HepG2 (cell line): ENCODE data around the gene HYAL2. TPM values are rescaled to one million over a fixed set of nuclear protein-coding genes. Genes with fewer than 3 reads are reported as not detected.

Source experiments
- ATAC-seq: fragments of 200-7000 bp; cut with Tn5 transposase; 3 replicates; pipeline ENCODE4 v1.9.1; 2020; ENCODE audit warnings: mild to moderate bottlenecking, moderate library complexity
- BruUV-seq: library from RNA; stranded (reverse); fragments of 400-500 nt; replicated peaks from 2 replicates; lab custom pipeline; 2021; lab: Mats Ljungman, UMichigan
- CTCF ChIA-PET: fragments of 300-600 bp; formaldehyde crosslinking; extraction: SDS; loops from one replicate; lab custom pipeline; 2021; ENCODE audit warnings: low total read pairs, inconsistent platforms, low intra/inter-chr PET ratio; lab: Yijun Ruan, JAX
- POLR2A ChIA-PET: fragments of 350-600 bp; sonication (Branson Sonifier 250); formaldehyde crosslinking; loops from one replicate; lab custom pipeline; 2020; ENCODE audit warnings: antibody characterized with exemption, inconsistent platforms; lab: Yijun Ruan, JAX
- DNase-seq: peaks from one replicate; pipeline ENCODE4 v3.0.0-alpha.2; 2015; ENCODE audit warnings: low spot score
- FAIRE-seq: peaks from 3 replicates; lab custom pipeline; 2011; peaks lifted over from hg19 to GRCh38; lab: Jason Lieb, UNC
- H2AFZ ChIP-seq: one replicate; pipeline ENCODE4 v1.6.1; 2011; ENCODE audit warnings: low read length, inconsistent platforms
- H3K27ac ChIP-seq: fragments of 300-600 bp; 3 replicates; pipeline ENCODE4 v1.8.0; 2011; ENCODE audit warnings: mixed run types, mild to moderate bottlenecking, mixed read lengths, low read length, inconsistent platforms; ENCODE audit not compliant: insufficient read depth; ENCODE audit errors: extremely low read length
- H3K27me3 ChIP-seq, 2 experiments: fragments of 200-600 bp in 1 of 2; 2 replicates in 1 of 2; 3 replicates in 1 of 2; pipeline versions ENCODE4 v1.6.0 to v1.8.0; 2011; ENCODE audit warnings: low read length in 2 of 2, mild to moderate bottlenecking in 2 of 2, moderate library complexity in 2 of 2, inconsistent platforms in 1 of 2; ENCODE audit not compliant: insufficient read depth in 2 of 2, control insufficient read depth in 1 of 2
- H3K36me3 ChIP-seq, 2 experiments: fragments of 200-600 bp in 1 of 2; replicated peaks in 1 of 2; 2 replicates in 1 of 2; 3 replicates in 1 of 2; pipeline versions ENCODE4 v1.5.1 to v1.8.0; 2011; ENCODE audit warnings: low read length in 2 of 2, inconsistent platforms in 1 of 2; ENCODE audit not compliant: insufficient read depth in 2 of 2, control insufficient read depth in 1 of 2
- H3K4me1 ChIP-seq: 2 replicates; pipeline ENCODE4 v1.5.1; 2012; ENCODE audit warnings: low read length, inconsistent platforms; ENCODE audit not compliant: insufficient read depth
- H3K4me2 ChIP-seq: 2 replicates; pipeline ENCODE4 v1.6.0; 2011; ENCODE audit warnings: low read depth, low read length, inconsistent platforms
- H3K4me3 ChIP-seq, 3 experiments: fragments of 200-600 bp in 1 of 3; sonication (generic), shearing (Covaris generic) in 1 of 3; replicated peaks in 1 of 3; 2 replicates each; pipeline ENCODE4 v1.5.1; 2011 to 2016; ENCODE audit warnings: low read length in 3 of 3, inconsistent platforms in 2 of 3, low read depth in 2 of 3, mild to moderate bottlenecking in 2 of 3, control low read depth in 1 of 3, mixed read lengths in 1 of 3; ENCODE audit not compliant: insufficient read depth in 1 of 3
- H3K79me2 ChIP-seq: one replicate; pipeline ENCODE4 v1.6.1; 2011; ENCODE audit warnings: low read length, inconsistent platforms; ENCODE audit not compliant: insufficient read depth
- H3K9ac ChIP-seq: 2 replicates; pipeline ENCODE4 v1.6.0; 2011; ENCODE audit warnings: mild to moderate bottlenecking, low read depth, low read length, inconsistent platforms; ENCODE audit not compliant: insufficient read depth
- H3K9me3 ChIP-seq: 2 replicates; pipeline ENCODE4 v1.5.1; 2012; ENCODE audit warnings: mild to moderate bottlenecking, low read length
- H4K20me1 ChIP-seq: 2 replicates; pipeline ENCODE4 v1.6.0; 2011; ENCODE audit warnings: inconsistent platforms, mild to moderate bottlenecking, low read length, moderate library complexity; ENCODE audit not compliant: insufficient read depth
- CEBPG ChIP-seq: IDR thresholded peaks from 2 replicates; pipeline ENCODE4 v1.6.1; 2016
- CTCF ChIP-seq: sonication (generic); formaldehyde crosslinking; IDR thresholded peaks from 2 replicates; pipeline ENCODE4 v1.5.0; 2020; ENCODE audit warnings: mild to moderate bottlenecking, missing genetic modification reagents, moderate library complexity
- HDAC1 ChIP-seq: sonication (generic); formaldehyde crosslinking; IDR thresholded peaks from 2 replicates; pipeline ENCODE4 v1.5.1; 2020; ENCODE audit warnings: mild to moderate bottlenecking, missing genetic modification reagents
- HDAC2 ChIP-seq: sonication (generic); formaldehyde crosslinking; IDR thresholded peaks from 2 replicates; pipeline ENCODE4 v1.4.0; 2020; ENCODE audit warnings: missing genetic modification reagents
- IRF2 ChIP-seq: IDR thresholded peaks from 2 replicates; pipeline ENCODE4 v1.6.1; 2018; ENCODE audit warnings: missing genetic modification reagents, missing compliant biosample characterization
- MTA1 ChIP-seq: sonication (generic); formaldehyde crosslinking; IDR thresholded peaks from 2 replicates; pipeline ENCODE4 v1.4.0; 2020; ENCODE audit warnings: missing genetic modification reagents, mild to moderate bottlenecking, borderline replicate concordance
- NR2F6 ChIP-seq, 2 experiments: IDR thresholded peaks; 2 replicates each; pipeline ENCODE4 v1.6.1; 2016; ENCODE audit warnings: antibody characterized with exemption in 1 of 2, mild to moderate bottlenecking in 1 of 2
- RXRA ChIP-seq: sonication (generic); formaldehyde crosslinking; IDR thresholded peaks from 2 replicates; pipeline ENCODE4 v1.5.1; 2020; ENCODE audit warnings: missing genetic modification reagents
- ZFP1 ChIP-seq: IDR thresholded peaks from 2 replicates; pipeline ENCODE4 v1.6.1; 2016
- ZNF556 ChIP-seq: sonication (generic); formaldehyde crosslinking; IDR thresholded peaks from 2 replicates; pipeline ENCODE4 v1.4.0; 2020; ENCODE audit warnings: mild to moderate bottlenecking, missing genetic modification reagents, borderline replicate concordance
- ZNF75D ChIP-seq: sonication (generic); formaldehyde crosslinking; IDR thresholded peaks from 2 replicates; pipeline ENCODE4 v1.8.1; 2023; ENCODE audit warnings: missing genetic modification reagents, mild to moderate bottlenecking, borderline replicate concordance
- WGBS: methylation state at CpG from one replicate; pipeline ENCODE4 v1.1.6; 2017; ENCODE audit warnings: low lambda C conversion rate; 5-methylcytosine and 5-hydroxymethylcytosine counted together
- in situ Hi-C: cut with HindIII; loops from 2 replicates; pipeline ENCODE4 v1.10.0; 2017; ENCODE audit warnings: low pct_unique_long_range_greater_than_20kb; ENCODE audit not compliant: extremely low pct_ligation_motif_present
- intact Hi-C: fragments of 100-400 bp; cut with micrococcal nuclease; formaldehyde crosslinking; loops from one replicate; pipeline ENCODE4 v1.10.0; 2022; ENCODE audit not compliant: unreplicated experiment
- polyA plus RNA-seq, 8 experiments: library from polyadenylated mRNA; depleted of rRNA in 3 of 8; stranded (reverse) in 7 of 8; unstranded in 1 of 8; fragments of >200 nt; fragmentation: Illumina TruSeq in 4 of 8; extraction: Trizol in 4 of 8; gene quantifications; 2 replicates each; pipeline versions ENCODE4 v1.2.1 to v1.2.3, GENCODE V29; 2011 to 2016; ENCODE audit warnings: low read depth in 4 of 8, missing spikeins in 1 of 8, mixed read lengths in 1 of 8; ENCODE audit not compliant: insufficient read depth in 1 of 8
- total RNA-seq, 5 experiments: library from RNA; depleted of rRNA; stranded (reverse); fragments of >200 nt; fragmentation: Illumina TruSeq; extraction: Trizol; gene quantifications; 2 replicates each; pipeline ENCODE4 v1.2.3, GENCODE V29; 2016; ENCODE audit warnings: low read depth in 1 of 5
- TF ChIP-seq, protein P1 (sequence below): sonication (generic); formaldehyde crosslinking; IDR thresholded peaks from 2 replicates; pipeline ENCODE4 v1.5.0; 2020; ENCODE audit warnings: missing genetic modification reagents
- TF ChIP-seq, protein P2 (sequence below): sonication (generic); formaldehyde crosslinking; IDR thresholded peaks from 2 replicates; pipeline ENCODE4 v1.4.0; 2020; ENCODE audit warnings: missing genetic modification reagents
- TF ChIP-seq, protein P3 (sequence below): IDR thresholded peaks from 2 replicates; pipeline ENCODE4 v1.4.0; 2020; ENCODE audit warnings: mild to moderate bottlenecking, missing genetic modification reagents

Gene HYAL2
- total and polyA plus RNA-seq, 2 of the 13 experiments (the other 11 are each of a cell fraction or from before 2014, with no cell fraction given) = 76.2 to 102 TPM

GRCh38 chr3:50272911-50273688 lies 49.4 kb downstream of the HYAL2 start:
- intact Hi-C loops = loop anchor here (1.0 to 5.0 kb wide), 3 partner anchors 13 to 81 kb away; partner anchors contain the start of gene GNAT1
- Histone ChIP-seq H3K27me3 (no peaks in the 10 kb centered on the region; a peak in 1 of 5 replicates), H3K9ac (no peak overlapping the region), H3K4me2 (no peak overlapping the region), H3K4me3 (no peak overlapping the region), H3K4me1 (peaks cover 54% of the 10 kb centered on the region), H3K79me2 (peaks cover 33% of the 10 kb centered on the region), H3K9me3 (no peaks in the 10 kb centered on the region), H3K36me3 (peaks cover 11 to 30% of the 10 kb centered on the region in 2 experiments), H2AFZ (no peak overlapping the region), H3K27ac (peak overlapping the region; percentile 88), H4K20me1 (no peaks in the 10 kb centered on the region; the same call in 1 of the 2 replicates)
- in situ Hi-C loops = loop anchor here (5.0 to 10.0 kb wide), 2 partner anchors 46 to 78 kb away; partner anchors contain the start of gene GNAT1
- peak; percentile 13 for ATAC-seq
- peak; percentile 74 for FAIRE-seq
- no TSS peak for BruUV-seq
- peak; percentile 64 for DNase-seq
- 76% methylated on average over 48 of the region's 61 CpGs for WGBS
- ChIA-PET CTCF (interaction anchor here (0.7 to 6.4 kb wide), 5 partner anchors 13 to 51 kb away, joined by 3 to 81 read pairs (median 10); no protein-coding TSS in a partner anchor), POLR2A (interaction anchor here (5.5 kb wide), 1 partner anchor 12 kb away, joined by 155 read pairs; no protein-coding TSS in a partner anchor)
- TF ChIP-seq, protein P1, sequence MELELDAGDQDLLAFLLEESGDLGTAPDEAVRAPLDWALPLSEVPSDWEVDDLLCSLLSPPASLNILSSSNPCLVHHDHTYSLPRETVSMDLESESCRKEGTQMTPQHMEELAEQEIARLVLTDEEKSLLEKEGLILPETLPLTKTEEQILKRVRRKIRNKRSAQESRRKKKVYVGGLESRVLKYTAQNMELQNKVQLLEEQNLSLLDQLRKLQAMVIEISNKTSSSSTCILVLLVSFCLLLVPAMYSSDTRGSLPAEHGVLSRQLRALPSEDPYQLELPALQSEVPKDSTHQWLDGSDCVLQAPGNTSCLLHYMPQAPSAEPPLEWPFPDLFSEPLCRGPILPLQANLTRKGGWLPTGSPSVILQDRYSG (CRISPR knock-in tag) = no peak
- peak; percentile 57 for TF ChIP-seq HDAC1
- TF ChIP-seq CEBPG (CRISPR knock-in tag) = 0 out of 2 replicates have a peak, but pooled peaks have one; percentile 19
- TF ChIP-seq MTA1 (CRISPR knock-in tag) = peak; percentile 38; the same call in 1 of the 2 replicates
- TF ChIP-seq ZNF556 = no peak
- peak; percentile 73 for TF ChIP-seq HDAC2 (CRISPR knock-in tag)
- TF ChIP-seq CTCF = peak; percentile 99
- TF ChIP-seq RXRA (CRISPR knock-in tag) = peak; percentile 78
- no peak for TF ChIP-seq ZNF75D (CRISPR knock-in tag)
- TF ChIP-seq IRF2 (CRISPR knock-in tag) = peak; percentile 77
- TF ChIP-seq, protein P2, sequence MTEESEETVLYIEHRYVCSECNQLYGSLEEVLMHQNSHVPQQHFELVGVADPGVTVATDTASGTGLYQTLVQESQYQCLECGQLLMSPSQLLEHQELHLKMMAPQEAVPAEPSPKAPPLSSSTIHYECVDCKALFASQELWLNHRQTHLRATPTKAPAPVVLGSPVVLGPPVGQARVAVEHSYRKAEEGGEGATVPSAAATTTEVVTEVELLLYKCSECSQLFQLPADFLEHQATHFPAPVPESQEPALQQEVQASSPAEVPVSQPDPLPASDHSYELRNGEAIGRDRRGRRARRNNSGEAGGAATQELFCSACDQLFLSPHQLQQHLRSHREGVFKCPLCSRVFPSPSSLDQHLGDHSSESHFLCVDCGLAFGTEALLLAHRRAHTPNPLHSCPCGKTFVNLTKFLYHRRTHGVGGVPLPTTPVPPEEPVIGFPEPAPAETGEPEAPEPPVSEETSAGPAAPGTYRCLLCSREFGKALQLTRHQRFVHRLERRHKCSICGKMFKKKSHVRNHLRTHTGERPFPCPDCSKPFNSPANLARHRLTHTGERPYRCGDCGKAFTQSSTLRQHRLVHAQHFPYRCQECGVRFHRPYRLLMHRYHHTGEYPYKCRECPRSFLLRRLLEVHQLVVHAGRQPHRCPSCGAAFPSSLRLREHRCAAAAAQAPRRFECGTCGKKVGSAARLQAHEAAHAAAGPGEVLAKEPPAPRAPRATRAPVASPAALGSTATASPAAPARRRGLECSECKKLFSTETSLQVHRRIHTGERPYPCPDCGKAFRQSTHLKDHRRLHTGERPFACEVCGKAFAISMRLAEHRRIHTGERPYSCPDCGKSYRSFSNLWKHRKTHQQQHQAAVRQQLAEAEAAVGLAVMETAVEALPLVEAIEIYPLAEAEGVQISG (CRISPR knock-in tag) = peak; percentile 96
- no peak for TF ChIP-seq NR2F6 (IDR thresholded peaks at IDR 0.05)
- TF ChIP-seq NR2F6 (CRISPR knock-in tag; IDR thresholded peaks at IDR 0.05) = peak; percentile 67; the same call in 1 of the 2 replicates
- TF ChIP-seq, protein P3, sequence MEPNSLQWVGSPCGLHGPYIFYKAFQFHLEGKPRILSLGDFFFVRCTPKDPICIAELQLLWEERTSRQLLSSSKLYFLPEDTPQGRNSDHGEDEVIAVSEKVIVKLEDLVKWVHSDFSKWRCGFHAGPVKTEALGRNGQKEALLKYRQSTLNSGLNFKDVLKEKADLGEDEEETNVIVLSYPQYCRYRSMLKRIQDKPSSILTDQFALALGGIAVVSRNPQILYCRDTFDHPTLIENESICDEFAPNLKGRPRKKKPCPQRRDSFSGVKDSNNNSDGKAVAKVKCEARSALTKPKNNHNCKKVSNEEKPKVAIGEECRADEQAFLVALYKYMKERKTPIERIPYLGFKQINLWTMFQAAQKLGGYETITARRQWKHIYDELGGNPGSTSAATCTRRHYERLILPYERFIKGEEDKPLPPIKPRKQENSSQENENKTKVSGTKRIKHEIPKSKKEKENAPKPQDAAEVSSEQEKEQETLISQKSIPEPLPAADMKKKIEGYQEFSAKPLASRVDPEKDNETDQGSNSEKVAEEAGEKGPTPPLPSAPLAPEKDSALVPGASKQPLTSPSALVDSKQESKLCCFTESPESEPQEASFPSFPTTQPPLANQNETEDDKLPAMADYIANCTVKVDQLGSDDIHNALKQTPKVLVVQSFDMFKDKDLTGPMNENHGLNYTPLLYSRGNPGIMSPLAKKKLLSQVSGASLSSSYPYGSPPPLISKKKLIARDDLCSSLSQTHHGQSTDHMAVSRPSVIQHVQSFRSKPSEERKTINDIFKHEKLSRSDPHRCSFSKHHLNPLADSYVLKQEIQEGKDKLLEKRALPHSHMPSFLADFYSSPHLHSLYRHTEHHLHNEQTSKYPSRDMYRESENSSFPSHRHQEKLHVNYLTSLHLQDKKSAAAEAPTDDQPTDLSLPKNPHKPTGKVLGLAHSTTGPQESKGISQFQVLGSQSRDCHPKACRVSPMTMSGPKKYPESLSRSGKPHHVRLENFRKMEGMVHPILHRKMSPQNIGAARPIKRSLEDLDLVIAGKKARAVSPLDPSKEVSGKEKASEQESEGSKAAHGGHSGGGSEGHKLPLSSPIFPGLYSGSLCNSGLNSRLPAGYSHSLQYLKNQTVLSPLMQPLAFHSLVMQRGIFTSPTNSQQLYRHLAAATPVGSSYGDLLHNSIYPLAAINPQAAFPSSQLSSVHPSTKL (CRISPR knock-in tag) = peak; percentile 58
- peak; percentile 57; the same call in 1 of the 2 replicates for TF ChIP-seq ZFP1 (CRISPR knock-in tag)
